Measurements from ENCODE around the gene OSBP2. TPM values are rescaled to one million over a fixed set of nuclear protein-coding genes. Genes with fewer than 3 reads are reported as not detected.

OSBP2 gene
- total RNA-seq, 2 experiments from 2014 or later: 0.40 to 0.63 TPM

DNA sequence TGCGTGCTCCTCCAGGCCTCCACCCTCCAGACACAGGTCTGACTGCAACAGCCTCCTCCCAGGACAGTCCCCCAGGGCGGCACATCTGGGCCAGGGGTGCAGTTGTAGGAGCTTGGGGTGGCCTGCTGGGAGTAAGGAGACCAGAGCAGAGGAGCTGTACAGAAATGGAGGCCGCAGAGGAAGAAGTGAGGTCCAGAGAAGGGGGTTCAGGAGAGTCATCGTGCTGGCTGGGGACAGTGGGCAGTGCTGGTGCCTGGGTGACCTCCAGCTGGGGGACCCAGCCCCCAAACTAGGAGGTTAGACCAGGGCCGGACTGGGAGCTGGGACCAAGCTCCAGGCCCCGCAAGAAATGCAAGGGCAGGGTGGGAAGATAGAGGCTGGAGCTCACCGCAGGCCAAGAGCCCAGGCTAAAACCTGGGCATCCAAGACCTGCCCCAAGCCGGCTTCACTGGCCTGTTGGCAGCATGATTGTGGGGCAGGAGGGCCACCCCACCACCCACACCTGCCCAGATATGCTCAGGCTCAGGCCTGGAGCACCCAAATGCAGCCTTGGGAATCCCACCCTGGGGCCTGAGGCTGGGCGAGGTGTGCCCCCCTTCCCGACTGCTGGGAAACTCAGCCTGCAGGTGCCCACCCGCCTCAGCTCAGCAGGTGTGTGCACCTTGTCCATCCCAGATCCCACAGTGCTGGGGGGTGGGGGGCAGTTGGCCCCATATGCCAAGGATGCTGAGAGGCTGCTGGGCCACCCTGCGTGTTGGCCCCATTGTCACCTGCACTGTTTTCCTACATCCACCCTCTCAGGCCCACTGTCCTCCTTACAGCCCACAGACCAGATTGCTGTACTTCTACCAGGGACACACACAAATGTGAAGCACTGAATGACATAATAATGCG is 177.0 kb downstream of the OSBP2 start:
- ChIA-PET CTCF (no interaction called here), POLR2A (no interaction called here)

DNA sequence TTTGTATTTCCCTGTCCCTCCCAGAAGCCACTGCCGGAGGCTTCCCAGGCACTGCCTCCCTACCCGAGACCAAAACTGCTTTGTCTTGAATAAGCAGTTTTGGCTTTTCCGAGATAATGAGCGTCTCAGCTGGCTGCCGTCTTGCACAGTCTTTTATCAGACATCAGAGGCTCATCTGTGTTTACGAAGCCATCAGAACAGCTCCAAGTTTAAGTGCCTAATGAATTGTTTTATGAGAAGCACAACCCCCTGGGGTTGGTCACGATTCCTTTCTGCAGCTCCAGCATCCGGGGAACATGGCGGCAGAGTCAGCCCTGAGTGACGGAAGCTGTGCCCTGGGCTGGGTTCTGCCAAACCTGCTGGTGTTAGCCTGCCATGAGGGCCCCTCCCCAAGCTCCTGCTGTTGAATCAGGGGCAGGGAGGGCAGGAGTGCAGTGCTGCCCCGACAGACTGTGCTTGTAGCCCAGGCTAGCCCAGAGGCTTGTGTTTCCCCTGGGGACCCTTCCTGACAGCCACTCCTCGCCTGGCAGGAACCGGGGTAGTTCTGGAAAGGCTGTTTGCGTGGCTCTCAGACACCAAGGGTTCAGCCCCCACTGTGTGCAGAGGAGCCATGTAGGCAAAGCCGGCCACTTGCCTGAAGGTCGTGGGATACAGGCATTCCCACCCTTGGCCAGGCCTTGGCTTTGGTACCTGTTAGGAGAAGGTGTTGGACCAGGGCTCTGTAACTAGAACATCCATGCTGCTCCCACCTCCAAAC is 177.8 kb downstream of the OSBP2 start:
- POLR2A ChIA-PET: no interaction called here
- CTCF ChIA-PET: no interaction called here

DNA sequence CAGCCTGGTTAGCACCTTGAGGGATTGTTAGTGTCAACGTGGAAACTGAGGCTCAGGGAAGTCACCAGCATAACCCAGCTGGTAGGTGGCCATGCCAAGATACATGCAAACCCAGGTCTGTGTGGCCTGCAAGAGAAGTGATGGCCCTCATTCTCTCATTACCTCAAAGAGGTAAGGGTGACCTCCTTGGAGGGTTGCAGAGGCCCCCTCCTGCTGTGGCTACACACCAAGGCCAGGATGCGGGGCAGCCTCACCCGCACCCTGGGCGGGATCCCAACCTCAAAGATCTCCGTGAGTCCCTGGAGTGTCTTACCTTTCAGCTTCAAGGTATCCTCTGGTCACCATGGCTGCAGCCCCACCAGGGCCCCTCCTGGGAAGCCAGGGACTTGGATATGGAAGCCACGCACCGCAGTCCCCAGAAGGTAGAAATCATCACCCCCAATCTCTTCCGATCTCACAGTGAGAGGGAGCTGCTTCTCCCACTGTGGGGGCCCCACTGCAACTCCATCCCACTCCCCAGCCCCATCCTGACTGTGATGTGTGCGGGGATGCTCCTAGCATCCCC is 178.5 kb downstream of the OSBP2 start:
- CTCF ChIA-PET: no interaction called here
- POLR2A ChIA-PET: no interaction called here

DNA sequence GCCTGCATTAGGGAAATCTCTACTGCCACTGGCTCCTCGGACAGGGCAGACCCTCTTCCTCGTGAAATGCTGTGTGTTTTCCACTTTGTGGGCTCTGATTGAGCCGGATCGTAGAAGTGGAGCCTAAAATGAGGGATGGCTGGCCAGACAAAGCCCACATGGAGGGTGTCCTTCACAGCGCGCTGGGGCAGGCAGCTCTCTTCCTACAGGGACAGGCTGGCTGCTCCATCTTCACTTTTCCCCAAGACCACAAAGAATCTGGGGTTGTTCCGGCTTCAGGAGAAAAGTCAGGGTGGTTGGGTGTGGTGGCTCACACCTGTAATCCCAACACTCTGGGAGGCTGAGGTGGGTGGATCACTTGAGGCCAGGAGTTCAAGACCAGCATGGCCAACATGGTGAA is 179.0 kb downstream of the OSBP2 start:
- POLR2A ChIA-PET: no interaction called here
- CTCF ChIA-PET: no interaction called here

DNA sequence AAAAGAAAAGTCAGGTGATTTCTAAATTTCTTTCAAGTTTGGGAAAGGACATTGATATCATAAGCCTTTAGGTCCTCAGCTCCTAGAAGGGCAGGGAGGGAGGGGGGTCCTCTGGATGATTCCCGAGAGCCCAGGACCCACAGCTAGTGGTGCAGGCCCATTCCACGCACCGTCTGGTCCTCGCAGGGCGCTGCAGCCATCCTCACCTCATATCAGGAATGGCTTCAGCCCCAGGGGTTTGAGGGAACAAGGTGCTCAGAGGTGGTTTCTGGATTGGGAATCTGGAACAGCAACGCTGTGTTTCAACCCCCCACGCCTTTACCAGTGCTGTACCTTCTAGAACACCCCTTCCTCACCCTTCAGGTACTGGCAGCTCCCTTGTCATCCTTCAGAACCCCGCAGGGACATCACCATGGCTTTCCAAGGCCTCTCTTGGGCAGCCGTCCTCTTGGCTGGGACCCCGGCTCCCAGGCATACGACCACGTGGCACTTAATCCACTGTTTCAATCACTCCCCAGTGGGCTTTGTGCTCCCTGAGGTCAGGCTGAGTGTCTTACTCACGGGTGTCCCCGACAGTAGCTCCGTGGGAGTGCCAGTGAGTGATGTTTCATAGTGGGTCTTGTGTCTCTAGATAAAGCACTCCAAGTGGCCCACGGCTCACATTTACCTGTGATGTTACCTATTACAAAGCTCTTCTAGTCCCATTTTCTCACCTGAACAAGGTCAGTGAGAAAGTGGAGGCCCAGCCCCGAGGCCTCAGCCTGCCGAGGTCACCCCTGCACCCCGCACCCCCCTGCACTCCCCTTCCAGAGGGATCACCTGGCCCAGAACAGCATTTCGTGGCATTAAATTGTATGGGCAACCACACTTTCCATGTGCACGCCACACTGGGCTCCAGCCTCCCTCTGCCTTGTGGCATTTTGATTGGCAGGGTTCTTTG is 180.0 kb downstream of the OSBP2 start:
- CTCF ChIA-PET: no interaction called here
- POLR2A ChIA-PET: no interaction called here

DNA sequence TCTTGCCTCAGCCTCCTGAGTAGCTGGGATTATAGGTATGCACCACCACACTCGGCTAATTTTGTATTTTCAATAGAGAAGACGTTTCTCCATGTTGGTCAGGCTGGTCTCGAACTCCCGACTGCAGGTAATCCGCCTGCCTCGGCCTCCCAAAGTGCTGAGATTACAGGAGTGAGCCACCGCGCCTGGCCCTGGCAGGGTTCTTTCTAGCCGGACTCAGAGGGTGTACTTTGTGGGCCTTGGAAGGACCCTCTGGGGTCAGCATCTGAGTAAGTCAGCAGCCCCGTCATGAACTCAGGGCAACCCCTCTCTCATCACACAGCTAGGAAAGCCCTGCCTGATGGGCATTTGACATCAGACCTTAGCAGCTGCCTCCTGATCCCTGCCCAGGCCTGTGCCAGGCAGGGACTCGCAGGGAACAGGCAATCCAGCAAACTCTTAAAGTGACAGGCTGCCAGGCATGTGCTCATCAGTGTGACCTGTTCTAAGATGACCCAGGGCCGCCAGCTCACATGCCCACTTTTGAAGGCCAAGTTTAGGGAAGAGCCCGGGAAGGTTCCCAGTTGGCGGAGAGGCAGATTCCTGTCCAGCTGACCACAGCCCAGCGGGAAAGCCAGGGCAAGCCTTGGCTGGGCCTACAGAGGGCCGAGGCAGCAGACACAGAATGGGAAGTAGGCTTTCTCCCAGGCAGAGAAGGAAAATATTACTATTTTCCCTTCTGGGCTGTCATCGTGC is 181.0 kb downstream of the OSBP2 start:
- ChIA-PET POLR2A (no interaction called here), CTCF (no interaction called here)

DNA sequence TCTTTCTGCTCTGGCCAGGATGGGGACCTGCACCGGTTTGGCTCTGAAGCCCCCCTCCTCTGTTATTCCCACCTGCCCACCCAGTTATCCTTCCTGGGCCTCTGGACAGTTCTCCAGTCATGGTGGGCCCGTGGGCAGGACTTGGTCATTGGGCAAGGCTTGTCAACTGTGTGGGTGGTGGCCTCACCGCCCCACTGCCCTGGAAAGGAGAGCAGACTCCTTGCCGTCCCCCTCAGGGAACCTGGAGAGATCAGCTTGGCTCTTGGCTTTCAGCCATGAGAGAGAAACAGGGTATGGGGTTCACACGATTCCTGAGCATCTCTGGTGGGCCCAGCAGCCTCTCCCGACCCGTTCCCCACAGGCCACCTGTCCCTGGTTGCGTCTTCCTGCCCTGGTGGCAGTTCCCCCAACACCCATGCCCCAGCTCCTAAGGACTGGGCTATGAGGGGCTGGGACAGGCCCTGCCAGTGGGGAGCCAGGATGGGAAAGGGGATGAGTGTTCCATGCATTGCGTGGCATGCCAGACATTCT is 181.6 kb downstream of the OSBP2 start:
- ChIA-PET CTCF (no interaction called here), POLR2A (no interaction called here)

DNA sequence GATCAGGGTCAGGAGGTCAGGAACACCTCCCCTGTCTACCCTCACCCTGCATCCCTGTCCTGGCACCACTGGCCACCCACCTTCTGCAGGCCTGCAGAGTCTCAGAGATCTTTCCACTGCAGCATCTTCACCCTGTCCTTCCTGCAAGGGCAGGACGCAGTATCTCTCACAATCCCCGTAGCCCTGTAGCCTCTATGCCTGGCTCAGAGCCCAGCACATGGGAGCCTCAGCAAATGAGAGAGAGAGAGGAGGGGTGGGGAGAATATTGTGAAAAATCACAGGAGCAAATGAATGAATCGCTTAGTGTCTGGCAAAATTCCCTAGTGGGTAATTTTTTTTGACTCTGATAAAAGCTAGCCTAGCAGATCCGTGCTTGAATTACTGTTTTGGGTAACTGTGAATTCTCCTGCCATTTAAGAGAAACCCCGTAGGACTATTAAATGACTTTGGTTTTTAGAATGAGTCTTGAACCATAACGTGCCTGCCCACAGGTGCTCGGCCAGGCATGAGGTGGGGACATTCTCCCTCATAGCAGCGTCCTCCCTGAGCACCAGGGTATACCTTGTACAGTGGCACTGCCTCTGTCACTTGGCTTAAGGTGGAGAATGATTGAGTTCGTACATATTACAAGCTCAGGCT is 182.4 kb downstream of the OSBP2 start:
- CTCF ChIA-PET: no interaction called here
- POLR2A ChIA-PET: no interaction called here

DNA sequence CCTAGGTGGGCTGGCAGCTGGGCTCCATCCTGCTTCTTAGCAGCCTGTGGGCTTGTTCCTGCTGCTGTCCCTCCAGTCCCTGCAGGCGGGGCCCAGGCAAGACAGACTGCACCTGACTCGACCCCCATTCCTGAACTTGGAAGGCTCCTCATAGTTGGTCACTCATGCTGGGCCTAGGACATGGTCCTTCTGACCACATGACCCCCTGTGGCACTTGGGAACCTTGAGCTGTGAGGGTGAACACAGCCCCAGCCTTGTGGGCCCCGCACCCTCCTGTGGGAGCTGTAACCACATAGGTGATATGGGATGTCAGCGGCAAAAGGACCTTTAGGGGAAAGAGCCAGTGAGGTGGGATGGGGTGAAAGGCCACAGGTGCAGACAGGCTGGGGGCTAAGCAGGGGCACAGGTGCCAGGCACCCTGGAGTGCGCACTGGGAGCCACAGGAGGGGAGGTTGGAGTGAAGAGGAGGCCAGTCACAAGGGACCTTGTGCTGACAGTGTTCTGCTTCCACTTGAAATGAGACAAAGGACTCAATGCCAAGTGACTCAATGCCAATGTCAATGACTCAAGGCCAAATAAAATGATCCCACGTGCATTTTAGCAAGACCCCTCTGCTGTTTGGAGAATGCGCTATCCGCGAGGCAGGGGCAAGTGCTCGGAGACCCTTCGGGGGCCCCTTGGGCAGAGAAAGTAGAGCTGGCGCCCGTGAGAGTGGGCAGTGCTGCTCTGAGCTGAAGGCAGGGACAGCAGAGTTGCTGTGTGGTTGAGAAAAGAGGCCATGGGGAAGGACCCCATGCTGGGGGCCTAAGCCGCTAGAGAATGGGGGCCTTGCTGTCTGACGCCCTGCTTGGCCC is 183.2 kb downstream of the OSBP2 start:
- ChIA-PET POLR2A (no interaction called here), CTCF (no interaction called here)

DNA sequence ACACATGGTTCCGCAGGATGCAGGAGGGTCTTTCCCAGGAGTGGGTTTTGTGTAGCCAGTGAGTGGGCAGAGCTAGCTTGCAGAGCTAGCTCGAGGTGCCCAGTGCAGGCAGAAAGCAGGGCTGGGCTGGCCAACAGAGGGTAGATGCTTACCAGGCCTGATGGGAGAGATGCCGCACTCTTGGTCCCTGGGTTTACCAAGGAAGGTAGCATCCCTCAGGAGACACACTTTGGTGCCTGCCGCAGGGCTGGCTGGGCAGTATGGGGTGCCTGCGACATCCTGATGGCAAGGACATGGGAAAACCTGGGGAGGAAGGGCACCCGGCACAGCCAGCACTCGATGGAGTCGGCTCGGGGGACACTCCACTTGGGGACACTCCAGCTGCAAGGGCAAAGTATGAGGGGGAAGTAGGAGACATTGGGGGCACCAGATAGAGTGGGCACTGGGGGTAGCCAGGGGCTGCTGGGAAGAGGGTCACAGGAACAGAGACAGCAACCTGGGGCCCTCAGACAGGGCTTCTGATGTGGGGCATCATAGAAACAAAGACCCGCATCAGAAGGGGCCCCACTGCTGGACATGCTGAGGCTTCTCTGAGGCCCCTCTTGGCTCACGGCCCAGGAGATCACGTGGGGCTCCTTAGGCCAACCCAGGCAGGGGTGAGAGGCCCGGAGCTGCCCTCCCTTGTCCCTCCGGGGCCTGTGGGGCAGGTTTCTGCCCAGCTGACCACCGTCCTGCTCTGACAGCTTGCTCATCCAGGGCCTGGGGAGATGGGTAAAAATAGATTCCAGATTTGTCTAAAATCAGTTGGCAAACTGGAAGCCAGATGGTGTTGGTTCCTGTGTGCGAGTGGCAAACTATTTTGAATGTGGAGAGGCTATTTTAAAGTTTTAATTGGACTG is 184.1 kb downstream of the OSBP2 start:
- ChIA-PET CTCF (no interaction called here), POLR2A (no interaction called here)

DNA sequence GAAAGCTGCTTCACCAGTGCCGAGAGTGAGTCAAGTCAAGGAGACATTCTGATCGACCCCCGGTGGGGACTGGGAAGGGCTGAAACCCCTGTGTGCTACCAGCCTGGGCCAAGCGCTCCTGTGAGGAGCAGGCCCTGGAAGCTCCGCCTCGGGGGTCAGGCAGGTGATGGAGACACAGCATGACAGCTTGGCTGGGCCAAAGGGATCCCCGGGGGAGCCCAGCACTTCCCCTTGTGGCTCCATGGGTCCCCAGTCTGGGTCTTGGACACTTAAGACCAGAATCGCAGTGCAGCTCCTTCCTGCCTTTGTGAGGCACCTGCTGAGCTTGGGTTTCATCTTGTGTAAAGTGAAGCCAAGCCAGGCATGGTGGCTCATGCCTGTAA is 184.7 kb downstream of the OSBP2 start:
- ChIA-PET CTCF (no interaction called here), POLR2A (no interaction called here)

DNA sequence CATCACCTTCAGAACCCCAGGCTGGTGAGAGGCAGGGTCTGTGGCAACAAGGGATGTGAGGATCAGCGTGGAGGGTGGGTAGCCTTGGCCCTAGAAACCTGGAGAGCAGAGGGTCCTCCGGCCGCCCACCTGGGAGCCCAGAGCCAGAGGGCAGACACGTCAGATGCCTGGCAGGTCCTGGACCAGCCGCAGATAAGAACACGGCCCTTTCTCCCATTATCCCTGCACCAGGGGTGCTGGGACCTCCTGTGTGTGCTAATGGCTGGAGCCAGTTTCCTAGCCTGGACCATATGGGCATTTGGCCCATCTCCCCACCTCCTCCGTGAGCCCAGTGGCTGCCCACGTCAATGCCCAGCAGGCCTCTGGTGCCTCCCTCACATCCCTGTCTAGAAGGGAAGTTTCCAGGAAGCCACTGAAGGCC is 185.5 kb downstream of the OSBP2 start:
- CTCF ChIA-PET: no interaction called here
- POLR2A ChIA-PET: no interaction called here

DNA sequence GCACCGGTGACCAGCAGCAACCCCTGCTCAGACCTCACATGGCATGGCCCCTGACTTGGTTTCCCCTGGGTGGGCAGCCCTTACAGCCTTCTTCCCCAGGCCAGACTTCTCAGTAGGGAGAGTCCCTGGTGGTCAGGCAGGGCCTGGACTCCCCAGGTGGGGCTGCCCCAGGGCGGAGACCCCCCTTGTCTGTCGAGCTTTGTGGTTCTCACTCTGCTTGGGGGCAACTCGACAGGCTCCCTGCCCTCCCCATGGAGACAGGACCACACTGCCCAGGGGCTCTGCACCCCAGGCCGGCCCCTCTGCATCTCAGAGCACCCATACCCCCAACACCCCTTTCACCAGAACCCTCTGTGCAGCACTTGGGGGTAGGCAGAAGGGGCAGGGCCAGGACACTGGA is 186.2 kb downstream of the OSBP2 start:
- CTCF ChIA-PET: no interaction called here
- POLR2A ChIA-PET: no interaction called here

DNA sequence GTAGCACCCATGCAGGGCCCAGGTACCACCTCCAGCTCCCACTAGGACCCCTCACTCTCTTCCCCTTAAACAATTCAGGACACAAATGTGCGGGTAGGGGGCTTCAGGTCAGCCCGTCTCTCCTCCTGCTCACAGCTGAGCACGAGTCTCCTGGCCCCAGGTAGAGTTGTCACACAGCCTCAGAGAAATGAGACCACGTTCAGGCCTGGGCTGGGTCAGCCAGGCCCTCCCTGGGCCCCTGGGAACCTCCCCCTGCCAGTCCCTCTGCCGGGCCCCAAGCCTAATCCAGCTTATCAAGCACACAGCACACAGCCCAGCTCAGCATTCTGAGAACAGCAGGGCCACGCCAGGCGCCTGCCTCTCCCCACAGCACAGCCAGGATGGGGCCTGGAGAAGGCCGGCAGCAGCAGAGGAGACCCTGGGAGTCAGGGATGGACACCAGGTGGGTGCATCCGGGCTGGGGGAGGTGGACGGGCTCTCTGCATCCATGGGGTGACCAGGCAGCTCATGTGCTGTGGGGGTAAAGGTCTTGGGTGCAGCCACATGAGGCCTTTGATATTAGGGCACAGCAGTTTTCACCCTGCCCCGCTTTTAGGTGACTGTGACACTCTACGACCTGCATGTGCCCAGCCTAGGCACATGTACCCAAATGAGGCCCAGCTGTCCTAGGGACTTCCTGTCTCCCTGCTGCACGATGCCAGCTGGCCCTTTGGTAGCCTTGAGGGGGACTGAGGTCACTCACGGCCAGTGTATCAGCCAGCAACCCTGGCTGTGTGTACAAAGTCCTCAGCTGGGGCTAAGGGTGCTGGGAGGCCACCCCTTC is 186.9 kb downstream of the OSBP2 start:
- CTCF ChIA-PET: no interaction called here
- POLR2A ChIA-PET: no interaction called here

DNA sequence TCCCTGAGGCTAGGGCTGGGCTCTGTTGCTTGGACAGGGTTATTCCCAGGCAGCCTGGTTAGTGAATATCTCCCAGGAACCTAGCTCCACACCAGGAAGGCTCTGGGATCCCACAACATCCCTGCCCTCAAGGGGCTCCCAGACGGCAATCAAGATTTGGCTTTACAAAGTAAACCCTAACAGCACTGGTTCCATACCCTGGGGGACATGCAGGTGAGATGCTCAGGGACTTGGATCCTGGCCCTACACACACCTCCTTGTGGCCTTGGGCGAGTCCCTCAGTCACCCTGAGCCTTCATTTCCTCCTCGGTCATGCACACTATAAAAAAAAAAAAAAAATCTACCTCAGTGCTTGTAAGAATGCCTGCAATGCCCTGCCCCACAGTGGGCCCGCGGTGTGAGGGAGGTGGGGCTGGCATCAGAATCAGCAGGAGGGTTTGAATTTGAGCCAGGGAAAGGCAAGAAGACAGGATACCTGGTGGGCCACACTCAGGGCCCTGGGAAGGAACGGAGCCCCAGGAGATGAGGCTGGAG is 187.6 kb downstream of the OSBP2 start:
- ChIA-PET POLR2A (no interaction called here), CTCF (no interaction called here)

DNA sequence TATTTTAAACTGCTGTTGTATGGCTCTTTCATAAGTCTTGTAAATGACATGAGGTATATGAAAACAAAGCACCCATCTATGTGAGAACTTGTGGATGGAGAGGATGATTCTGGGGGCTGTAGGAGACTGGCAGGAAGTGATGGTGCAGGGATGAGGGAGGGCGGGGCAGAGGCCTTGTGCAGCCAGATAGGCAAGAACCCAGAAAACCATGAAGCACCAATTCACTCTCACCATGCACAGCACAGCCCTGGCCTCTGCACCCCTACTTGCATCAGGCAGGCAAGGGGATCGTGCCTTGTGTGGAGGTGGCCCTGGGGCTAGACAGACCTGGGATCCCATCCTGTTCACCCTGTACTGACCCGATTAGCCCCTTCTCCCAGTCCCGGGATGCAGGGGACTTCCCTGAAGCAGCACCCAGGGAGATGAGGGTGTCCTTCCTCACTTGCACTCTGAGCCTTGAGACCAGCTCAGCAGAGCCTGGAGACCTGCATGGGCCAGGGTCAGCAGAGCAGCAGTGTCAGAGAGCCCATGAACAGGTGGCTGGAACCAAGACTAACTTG is 188.4 kb downstream of the OSBP2 start:
- CTCF ChIA-PET: interaction anchor here (0.6 kb wide), 1 partner anchor 253 kb away, joined by 5 read pairs; no protein-coding TSS in a partner anchor
- POLR2A ChIA-PET: no interaction called here

All from activated CD8-positive, alpha-beta memory T cell treated with anti-CD3 and anti-CD28 coated beads for 36 hours (primary cell).